ENCODE measurements around the gene PAPOLA. TPM values are rescaled to one million over a fixed set of nuclear protein-coding genes. Genes with fewer than 3 reads are reported as not detected.

Gene PAPOLA
- total RNA-seq, 1 experiment from 2014 or later, result 223 TPM

- ATAC-seq (no peak), DNase-seq (ENCODE audit: low read depth, low spot score) (no peak)
- intact Hi-C loops (cut with micrococcal nuclease), result no loop called here
- ChIA-PET RAD21 (ENCODE audit: low non-redundant PET in 1 of 2, low total read pairs in 2 of 2, uncharacterized antibody in 2 of 2, unreplicated experiment in 2 of 2) (no interaction called here), CTCF (no interaction called here), POLR2A (no interaction called here)
- H3K4me1 ChIP-seq (ENCODE audit: control insufficient read depth in 1 of 2, insufficient read depth in 2 of 2, low read length in 2 of 2), result no peaks in the 10 kb centered on the region
- H4K20me1 ChIP-seq (ENCODE audit: insufficient read depth), result no peaks in the 10 kb centered on the region
- no peaks in the 10 kb centered on the region for H3K79me2 ChIP-seq (ENCODE audit: insufficient read depth, low read length)
- no peaks in the 10 kb centered on the region for H3K9me2 ChIP-seq (ENCODE audit: insufficient read depth)
- no TSS peak for BruUV-seq (replicated peaks)
- H2AFZ ChIP-seq (ENCODE audit: low read depth, low read length, poor library complexity, severe bottlenecking), result no peak overlapping the region
- H3K4me2 ChIP-seq (ENCODE audit: low read length), result no peak overlapping the region
- H3K9me3 ChIP-seq (ENCODE audit: control insufficient read depth in 1 of 2, insufficient read depth in 1 of 2, low read depth in 1 of 2, low read length in 2 of 2), result no peaks in the 10 kb centered on the region
- H3K27me3 ChIP-seq (ENCODE audit: insufficient read depth, low read length), result no peaks in the 10 kb centered on the region
- TF ChIP-seq JUND (IDR thresholded peaks at IDR 0.05) (no peak), YY1 (IDR thresholded peaks at IDR 0.05; ENCODE audit: extremely low read depth, insufficient replicate concordance, low read depth, low read length) (no peak), FOSL1 (IDR thresholded peaks at IDR 0.05; ENCODE audit: low read depth) (no peak), SRF (IDR thresholded peaks at IDR 0.05; ENCODE audit: low read depth) (no peak), CBX3 (IDR thresholded peaks at IDR 0.05; ENCODE audit: low read depth) (no peak), RAD21 (IDR thresholded peaks at IDR 0.05; ENCODE audit: low read depth) (no peak), EGR1 (IDR thresholded peaks at IDR 0.05; ENCODE audit: low read depth) (no peak), POLR2AphosphoS5 (IDR thresholded peaks at IDR 0.05; ENCODE audit: low read depth, low read length) (no peak), SP1 (IDR thresholded peaks at IDR 0.05; ENCODE audit: low read depth) (no peak), ZNF274 (IDR thresholded peaks at IDR 0.05; ENCODE audit: low read depth, low read length) (no peak), ELF1 (IDR thresholded peaks at IDR 0.05; ENCODE audit: borderline replicate concordance, low read depth) (no peak), CEBPB (IDR thresholded peaks at IDR 0.05; ENCODE audit: low read depth) (no peak)
- TF ChIP-seq, protein P1, sequence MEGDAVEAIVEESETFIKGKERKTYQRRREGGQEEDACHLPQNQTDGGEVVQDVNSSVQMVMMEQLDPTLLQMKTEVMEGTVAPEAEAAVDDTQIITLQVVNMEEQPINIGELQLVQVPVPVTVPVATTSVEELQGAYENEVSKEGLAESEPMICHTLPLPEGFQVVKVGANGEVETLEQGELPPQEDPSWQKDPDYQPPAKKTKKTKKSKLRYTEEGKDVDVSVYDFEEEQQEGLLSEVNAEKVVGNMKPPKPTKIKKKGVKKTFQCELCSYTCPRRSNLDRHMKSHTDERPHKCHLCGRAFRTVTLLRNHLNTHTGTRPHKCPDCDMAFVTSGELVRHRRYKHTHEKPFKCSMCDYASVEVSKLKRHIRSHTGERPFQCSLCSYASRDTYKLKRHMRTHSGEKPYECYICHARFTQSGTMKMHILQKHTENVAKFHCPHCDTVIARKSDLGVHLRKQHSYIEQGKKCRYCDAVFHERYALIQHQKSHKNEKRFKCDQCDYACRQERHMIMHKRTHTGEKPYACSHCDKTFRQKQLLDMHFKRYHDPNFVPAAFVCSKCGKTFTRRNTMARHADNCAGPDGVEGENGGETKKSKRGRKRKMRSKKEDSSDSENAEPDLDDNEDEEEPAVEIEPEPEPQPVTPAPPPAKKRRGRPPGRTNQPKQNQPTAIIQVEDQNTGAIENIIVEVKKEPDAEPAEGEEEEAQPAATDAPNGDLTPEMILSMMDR (IDR thresholded peaks at IDR 0.05 in 2 of 3, conservative IDR thresholded peaks at IDR 0.05 in 1 of 3; ENCODE audit: borderline replicate concordance in 1 of 3, insufficient read depth in 1 of 3, low read depth in 2 of 3, low read length in 2 of 3), result no peak
- no peaks in the 10 kb centered on the region for H3K36me3 ChIP-seq (ENCODE audit: control insufficient read depth in 1 of 2, insufficient read depth in 2 of 2, low read length in 2 of 2)
- H3K4me3 ChIP-seq (replicated peaks in 1 of 2; ENCODE audit: low read depth in 1 of 2, low read length in 2 of 2), result no peak overlapping the region
- no peak overlapping the region for H3K9ac ChIP-seq (ENCODE audit: low read length)
- no peak overlapping the region for H3K27ac ChIP-seq (ENCODE audit: low read depth, low read length)
Measured at GRCh38 chr14:96455588-96455987, 46.6 kb upstream of the PAPOLA start.

Data from HCT116 (cell line).